ENCODE measurements around the gene UBTD1.

The UBTD1 gene

DNA sequence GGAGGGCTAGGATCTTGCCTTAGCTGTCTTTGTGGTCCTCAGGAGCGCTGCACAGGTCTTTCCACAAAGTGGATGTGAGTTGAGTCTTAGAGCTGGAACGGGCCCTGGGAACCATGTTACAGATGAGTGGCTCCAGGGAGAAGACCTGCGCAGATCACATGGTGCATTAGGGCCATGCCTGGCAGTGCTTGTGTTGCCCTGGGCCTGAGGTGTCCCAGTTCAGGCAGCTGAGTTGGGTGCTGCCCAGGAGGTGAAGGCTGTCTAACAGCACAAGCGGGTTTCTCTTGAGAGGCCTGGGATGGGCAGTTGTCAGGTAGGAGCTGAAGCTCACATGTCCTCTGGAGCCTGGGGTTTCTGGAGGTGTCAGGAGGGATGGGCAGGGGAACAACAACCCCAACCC, 40.1 kb downstream of the UBTD1 start:
- TF ChIP-seq, protein P1, sequence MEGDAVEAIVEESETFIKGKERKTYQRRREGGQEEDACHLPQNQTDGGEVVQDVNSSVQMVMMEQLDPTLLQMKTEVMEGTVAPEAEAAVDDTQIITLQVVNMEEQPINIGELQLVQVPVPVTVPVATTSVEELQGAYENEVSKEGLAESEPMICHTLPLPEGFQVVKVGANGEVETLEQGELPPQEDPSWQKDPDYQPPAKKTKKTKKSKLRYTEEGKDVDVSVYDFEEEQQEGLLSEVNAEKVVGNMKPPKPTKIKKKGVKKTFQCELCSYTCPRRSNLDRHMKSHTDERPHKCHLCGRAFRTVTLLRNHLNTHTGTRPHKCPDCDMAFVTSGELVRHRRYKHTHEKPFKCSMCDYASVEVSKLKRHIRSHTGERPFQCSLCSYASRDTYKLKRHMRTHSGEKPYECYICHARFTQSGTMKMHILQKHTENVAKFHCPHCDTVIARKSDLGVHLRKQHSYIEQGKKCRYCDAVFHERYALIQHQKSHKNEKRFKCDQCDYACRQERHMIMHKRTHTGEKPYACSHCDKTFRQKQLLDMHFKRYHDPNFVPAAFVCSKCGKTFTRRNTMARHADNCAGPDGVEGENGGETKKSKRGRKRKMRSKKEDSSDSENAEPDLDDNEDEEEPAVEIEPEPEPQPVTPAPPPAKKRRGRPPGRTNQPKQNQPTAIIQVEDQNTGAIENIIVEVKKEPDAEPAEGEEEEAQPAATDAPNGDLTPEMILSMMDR (IDR thresholded peaks at IDR 0.05; ENCODE audit: low read depth, low read length) = no peak
- no peak overlapping the region for H3K4me3 ChIP-seq (ENCODE audit: low read depth, low read length)

DNA sequence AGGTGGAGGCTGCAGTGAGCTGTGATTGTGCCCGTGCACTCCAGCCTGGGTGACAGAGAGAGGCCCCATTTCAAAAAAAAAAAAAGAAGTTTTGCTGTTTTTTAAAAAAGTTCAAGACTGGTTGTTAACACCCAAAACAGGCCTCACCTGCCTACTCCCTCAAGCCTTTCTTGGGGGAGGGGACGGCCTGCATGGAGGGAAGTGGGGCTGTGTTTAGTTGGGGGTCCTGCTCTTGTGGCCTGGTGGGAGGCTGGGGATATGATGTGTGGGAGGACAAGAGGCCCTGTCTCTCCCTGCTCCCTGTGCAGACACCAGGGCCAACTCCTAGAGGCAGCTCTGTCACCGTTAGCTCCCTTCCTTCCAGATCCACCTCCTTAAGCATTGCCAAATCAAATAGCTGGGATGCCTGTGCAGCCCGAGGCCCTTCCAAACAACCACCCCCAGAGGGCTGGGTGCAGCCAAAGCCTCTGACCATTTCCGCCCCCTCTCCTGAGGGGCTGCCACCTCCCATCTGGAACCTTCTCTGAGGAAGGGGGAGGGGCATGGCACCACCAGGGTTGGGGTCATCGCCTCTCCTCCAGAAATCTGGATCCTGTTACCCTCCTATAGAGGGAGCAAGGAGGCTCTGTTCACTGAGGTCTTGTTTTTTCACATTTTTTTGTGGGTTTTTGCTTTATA, 40.9 kb downstream of the UBTD1 start:
- H3K4me3 ChIP-seq (ENCODE audit: low read depth, low read length) = no peak overlapping the region
- TF ChIP-seq, protein P1 (IDR thresholded peaks at IDR 0.05; ENCODE audit: low read depth, low read length) = 0 out of 2 replicates have a peak, but pooled peaks have one; percentile 5

DNA sequence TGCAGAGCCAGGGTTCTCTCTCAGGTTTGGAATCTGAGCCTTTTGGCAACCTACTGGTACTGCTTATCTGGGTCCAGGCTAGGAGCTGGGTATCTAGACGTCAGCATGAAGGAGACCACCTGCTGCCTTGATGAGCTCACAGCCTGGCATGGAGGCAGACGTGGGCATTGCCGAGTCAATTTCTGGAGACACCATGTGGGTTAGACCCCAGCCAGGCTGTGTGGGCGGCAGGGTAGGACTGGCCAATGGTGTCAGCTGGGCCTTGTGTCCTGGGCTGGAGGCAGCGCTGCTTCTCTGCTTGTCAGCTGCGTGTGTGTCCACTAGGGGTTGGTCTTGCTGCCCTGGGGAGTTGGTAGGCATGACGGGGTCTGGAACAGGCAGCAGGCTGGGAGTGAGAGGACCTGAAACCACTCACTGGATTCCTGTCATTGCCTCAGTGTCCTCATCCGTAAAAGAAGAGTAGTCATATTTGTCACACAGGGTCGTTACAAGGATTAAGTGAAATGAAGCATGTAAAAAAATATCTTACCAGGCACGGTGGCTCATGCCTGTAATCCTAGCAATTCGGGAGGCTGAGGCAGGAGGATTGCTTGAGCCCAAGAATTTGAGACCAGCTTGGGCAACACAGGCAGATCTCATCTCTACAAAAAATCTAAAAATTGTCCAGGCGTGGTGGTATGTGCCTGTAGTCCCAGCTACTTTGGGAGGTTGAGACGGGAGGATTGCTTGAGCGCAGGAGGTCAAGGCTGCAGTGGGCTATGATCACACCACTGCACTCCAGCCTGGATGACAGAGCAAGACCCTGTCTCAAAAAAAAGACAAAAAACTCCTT, 42.2 kb downstream of the UBTD1 start:
- TF ChIP-seq, protein P1 (IDR thresholded peaks at IDR 0.05; ENCODE audit: low read depth, low read length) = no peak
- H3K4me3 ChIP-seq (ENCODE audit: low read depth, low read length) = no peak overlapping the region

DNA sequence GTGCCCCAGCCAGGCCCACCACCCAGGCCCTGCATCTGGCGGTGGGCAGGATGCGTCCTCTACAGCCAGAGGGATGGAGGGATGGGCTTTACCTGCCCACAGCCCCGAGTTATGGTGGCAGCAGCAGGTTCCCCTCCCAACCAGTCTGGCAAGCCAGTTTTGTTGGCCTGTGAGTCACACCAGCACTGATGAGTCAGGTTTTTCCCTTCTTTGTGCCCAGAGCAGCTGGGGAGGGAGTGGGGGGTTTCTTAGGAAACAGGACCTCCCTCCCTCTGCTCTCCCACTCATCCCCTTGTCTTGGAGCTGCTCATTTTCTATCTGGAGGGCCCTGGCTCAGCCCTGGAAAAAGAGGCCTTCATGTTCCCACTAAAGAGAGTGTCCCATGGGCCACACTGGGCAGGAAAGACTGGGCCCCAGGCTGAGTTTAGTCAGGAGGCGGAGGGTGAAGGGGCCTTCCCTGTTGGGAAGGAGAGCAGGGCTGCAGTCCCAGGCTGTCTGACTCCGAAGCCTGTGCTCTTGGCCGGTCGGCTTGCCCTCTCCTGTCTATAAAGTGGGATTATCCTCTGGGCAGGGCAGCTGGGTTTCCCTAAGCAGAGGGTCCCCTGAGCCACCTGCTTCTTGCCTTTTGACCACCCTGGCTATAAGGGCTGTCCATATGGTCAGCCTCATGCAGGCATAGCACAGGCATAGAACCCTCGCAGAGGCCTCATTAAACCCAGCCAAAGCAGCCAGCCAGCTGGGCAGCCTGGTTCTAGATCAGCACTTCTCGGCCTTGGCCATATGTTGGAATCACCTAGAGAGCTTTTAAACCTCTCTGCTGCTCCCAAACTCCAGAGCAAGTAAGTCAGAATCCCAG, 43.7 kb downstream of the UBTD1 start:
- H3K4me3 ChIP-seq (ENCODE audit: low read depth, low read length) = no peak overlapping the region
- TF ChIP-seq, protein P1 (IDR thresholded peaks at IDR 0.05; ENCODE audit: low read depth, low read length) = no peak

DNA sequence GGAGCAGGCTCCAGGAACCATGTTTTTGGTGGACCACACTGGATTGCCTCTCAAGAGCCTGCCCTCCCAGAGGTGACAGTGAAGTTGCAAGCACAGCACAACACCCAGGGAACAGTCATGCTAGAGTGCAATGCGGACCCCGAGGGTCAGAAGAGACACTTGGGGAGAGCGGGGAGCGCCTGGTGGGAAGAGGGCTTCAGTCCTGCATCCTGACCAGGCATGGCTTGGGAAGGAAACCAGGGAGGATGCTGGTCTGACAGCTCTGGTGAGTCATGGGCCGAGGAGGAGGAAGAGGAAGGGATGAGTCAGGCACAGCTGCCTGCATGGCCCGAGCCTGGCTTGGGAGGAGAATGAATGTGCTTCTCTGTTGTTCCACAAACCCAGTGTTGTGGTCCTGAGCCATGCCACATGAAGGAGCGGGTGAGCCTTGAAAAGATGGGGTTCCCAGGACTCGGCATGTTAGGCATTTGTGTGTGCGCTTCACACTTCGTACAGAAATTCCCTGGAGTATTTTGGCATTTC, 44.4 kb downstream of the UBTD1 start:
- TF ChIP-seq, protein P1 (IDR thresholded peaks at IDR 0.05; ENCODE audit: low read depth, low read length) = no peak
- no peak overlapping the region for H3K4me3 ChIP-seq (ENCODE audit: low read depth, low read length)

DNA sequence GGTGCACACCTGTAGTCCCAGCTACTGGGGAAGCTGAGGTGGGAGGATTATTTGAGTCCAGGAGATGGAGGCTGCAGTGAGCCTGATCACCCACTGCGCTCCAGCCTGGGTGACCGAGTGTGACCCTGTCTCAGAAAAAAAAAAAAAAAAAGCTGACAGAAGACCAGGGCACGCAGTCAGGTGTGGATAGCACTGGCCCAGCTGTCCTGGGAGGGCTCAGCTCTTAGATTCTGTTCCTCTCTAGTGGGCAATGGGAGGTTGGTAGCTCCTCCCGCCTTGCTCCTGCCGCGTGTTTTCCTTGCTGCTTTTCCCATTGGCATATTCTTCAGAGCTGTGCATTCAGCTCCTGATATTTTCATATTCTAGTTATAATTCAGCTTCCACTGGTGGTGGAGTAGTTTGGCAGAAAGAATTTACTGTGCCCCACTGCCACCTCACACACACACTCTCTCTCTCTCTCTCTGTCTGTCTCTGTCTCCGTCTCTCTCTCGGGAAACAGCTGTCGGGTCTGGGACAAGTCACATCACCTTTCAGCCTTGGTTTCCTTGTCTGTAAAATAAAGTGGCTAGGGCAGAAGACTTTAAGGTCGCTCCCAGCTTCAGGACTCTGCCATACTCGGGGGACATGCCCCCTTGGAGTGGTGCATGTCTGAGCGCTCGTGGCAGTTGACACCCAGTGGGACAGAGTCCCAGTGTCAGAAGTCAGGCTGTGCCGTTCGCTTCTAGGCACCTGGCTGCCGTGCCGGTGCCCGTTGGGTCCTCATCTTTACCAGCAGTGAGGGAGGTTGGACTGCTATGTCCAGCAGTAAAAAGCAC, 47.9 kb downstream of the UBTD1 start:
- H3K4me3 ChIP-seq (ENCODE audit: low read depth, low read length) = no peak overlapping the region
- TF ChIP-seq, protein P1 (IDR thresholded peaks at IDR 0.05; ENCODE audit: low read depth, low read length) = no peak

All from WI38 (cell line).